ENCODE results near the gene FRMD1.

Gene FRMD1

GRCh38 chr6:168037856-168038255 is 41.2 kb downstream of the FRMD1 start:
- TF ChIP-seq ZNF155 (tag by site-specific recombination; IDR thresholded peaks at IDR 0.05), result no peak
- no peak for TF ChIP-seq ZNF555 (tag by site-specific recombination; conservative IDR thresholded peaks at IDR 0.05)
- 0 out of 2 replicates have a peak, but pooled peaks have one; percentile 18 for TF ChIP-seq ZNF18 (tag by site-specific recombination; IDR thresholded peaks at IDR 0.05)
- CTCF ChIA-PET, result interaction anchor here (0.6 to 1.3 kb wide), 2 partner anchors 23 to 67 kb away, joined by 3 to 4 read pairs; no protein-coding TSS in a partner anchor

GRCh38 chr6:168037242-168037641 is 41.8 kb downstream of the FRMD1 start:
- peaks cover 2% of the 10 kb centered on the region; the same call in 1 of the 2 replicates for H3K4me1 ChIP-seq (ENCODE audit: control insufficient read depth, insufficient read depth, low read length)
- POLR2A ChIA-PET, result no interaction called here
- H3K27ac ChIP-seq (ENCODE audit: extremely low read depth, low read depth, low read length), result no peak overlapping the region
- no peak overlapping the region for H3K4me3 ChIP-seq (ENCODE audit: low read depth, low read length)
- TF ChIP-seq ZNF23 (tag by site-specific recombination; IDR thresholded peaks at IDR 0.05; ENCODE audit: borderline replicate concordance), result no peak
- TF ChIP-seq ZNF341 (tag by site-specific recombination; IDR thresholded peaks at IDR 0.05; ENCODE audit: low read depth), result peak; percentile 38; the same call in 1 of the 2 replicates
- no peak for TF ChIP-seq KLF1 (tag by site-specific recombination; IDR thresholded peaks at IDR 0.05)
- no peak for TF ChIP-seq ZNF221 (tag by site-specific recombination; IDR thresholded peaks at IDR 0.05; ENCODE audit: borderline replicate concordance)
- CTCF ChIA-PET, result interaction anchor here (0.6 to 1.3 kb wide), 3 partner anchors 23 to 67 kb away, joined by 3 to 4 read pairs (median 3); no protein-coding TSS in a partner anchor
- H3K9me3 ChIP-seq (ENCODE audit: control insufficient read depth, insufficient read depth, low read depth, low read length), result no peaks in the 10 kb centered on the region
- H3K36me3 ChIP-seq (ENCODE audit: control insufficient read depth in 2 of 2, insufficient read depth in 1 of 2, low read length in 2 of 2), result peaks cover 0 to 3% of the 10 kb centered on the region in 2 experiments; a peak in 1 of 3 replicates

More at GRCh38 chr6:168037856-168038255, 41.2 kb downstream of the FRMD1 start:
- Histone ChIP-seq H3K27ac (ENCODE audit: extremely low read depth, low read depth, low read length) (no peak overlapping the region), H3K4me1 (ENCODE audit: control insufficient read depth, insufficient read depth, low read length) (peaks cover 2% of the 10 kb centered on the region; the same call in 1 of the 2 replicates), H3K9me3 (ENCODE audit: control insufficient read depth, insufficient read depth, low read depth, low read length) (no peaks in the 10 kb centered on the region), H3K4me3 (ENCODE audit: low read depth, low read length) (no peak overlapping the region), H3K36me3 (ENCODE audit: control insufficient read depth in 2 of 2, insufficient read depth in 1 of 2, low read length in 2 of 2) (peaks cover 0 to 3% of the 10 kb centered on the region in 2 experiments; a peak in 1 of 3 replicates)
- POLR2A ChIA-PET, result no interaction called here

DNA sequence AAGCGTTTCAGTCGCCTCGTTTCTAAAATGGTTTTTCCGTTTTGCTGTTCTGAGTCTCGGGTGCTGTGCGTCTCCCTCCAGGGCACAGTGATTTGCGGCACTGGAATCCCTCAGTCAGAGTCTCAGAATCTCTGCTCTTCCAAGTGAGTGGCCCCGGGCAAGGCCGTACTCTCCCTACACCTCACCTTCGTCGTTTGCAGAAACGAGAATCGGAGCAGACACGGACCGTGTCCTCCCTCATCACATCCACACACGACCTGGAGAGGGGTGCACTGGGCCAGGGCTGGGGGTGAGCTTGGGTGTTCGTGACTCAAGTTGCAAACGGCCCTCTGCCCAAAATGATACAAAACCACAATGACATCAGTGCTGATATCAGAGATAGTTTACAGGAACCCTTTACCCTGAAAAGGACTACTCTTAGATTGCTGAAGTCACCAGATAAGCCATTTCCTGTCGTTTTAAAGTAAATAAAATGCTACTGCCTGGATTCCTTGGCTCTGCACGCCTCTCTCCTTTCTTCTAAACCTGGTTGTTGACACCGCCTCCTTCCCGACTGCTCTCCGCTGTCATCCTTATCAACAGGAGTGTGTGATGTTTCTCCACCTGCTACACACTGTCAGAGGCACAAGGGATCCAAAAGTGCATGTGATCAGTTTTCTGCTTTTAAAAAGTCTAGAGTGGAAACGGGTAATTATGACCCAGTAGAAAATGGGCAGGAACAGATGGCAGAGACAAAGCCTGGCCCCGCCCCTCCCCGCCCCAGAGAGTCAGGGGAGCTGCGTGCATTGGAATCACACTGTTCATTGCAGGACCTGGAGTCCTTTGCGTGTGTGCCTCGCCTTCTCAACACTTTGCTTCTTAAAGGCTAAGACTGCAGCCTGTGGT is 43.1 kb downstream of the FRMD1 start:
- H3K27ac ChIP-seq (ENCODE audit: extremely low read depth, low read depth, low read length), result peak overlapping the region; percentile 77
- ChIA-PET POLR2A (interaction anchor here (0.6 to 1.2 kb wide), 4 partner anchors 12 to 212 kb away, joined by 3 to 11 read pairs (median 4); no protein-coding TSS in a partner anchor), CTCF (no interaction called here)
- peak overlapping the region; percentile 34 for H3K4me3 ChIP-seq (ENCODE audit: low read depth, low read length)
- H3K36me3 ChIP-seq (ENCODE audit: control insufficient read depth in 2 of 2, insufficient read depth in 1 of 2, low read length in 2 of 2), result peaks cover 0 to 3% of the 10 kb centered on the region in 2 experiments; a peak in 1 of 3 replicates
- peaks cover 3% of the 10 kb centered on the region for H3K4me1 ChIP-seq (ENCODE audit: control insufficient read depth, insufficient read depth, low read length)
- no peaks in the 10 kb centered on the region for H3K9me3 ChIP-seq (ENCODE audit: control insufficient read depth, insufficient read depth, low read depth, low read length)
- TF ChIP-seq ZNF10 (tag by site-specific recombination; IDR thresholded peaks at IDR 0.05) (peak; percentile 7; the same call in 1 of the 2 replicates), ZNF335 (tag by site-specific recombination; conservative IDR thresholded peaks at IDR 0.05) (peak; percentile 73; the same call in 1 of the 2 replicates), ZNF280D (tag by site-specific recombination; IDR thresholded peaks at IDR 0.05) (no peak), OSR2 (tag by site-specific recombination; IDR thresholded peaks at IDR 0.05) (peak; percentile 82), KLF9 (tag by site-specific recombination; IDR thresholded peaks at IDR 0.05; ENCODE audit: low read depth) (peak; percentile 62), ZIC2 (tag by site-specific recombination; IDR thresholded peaks at IDR 0.05) (no peak), ZNF175 (tag by site-specific recombination; IDR thresholded peaks at IDR 0.05) (no peak), SETDB1 (IDR thresholded peaks at IDR 0.05; ENCODE audit: insufficient read length, low read length) (no peak)
- TF ChIP-seq, protein P1, sequence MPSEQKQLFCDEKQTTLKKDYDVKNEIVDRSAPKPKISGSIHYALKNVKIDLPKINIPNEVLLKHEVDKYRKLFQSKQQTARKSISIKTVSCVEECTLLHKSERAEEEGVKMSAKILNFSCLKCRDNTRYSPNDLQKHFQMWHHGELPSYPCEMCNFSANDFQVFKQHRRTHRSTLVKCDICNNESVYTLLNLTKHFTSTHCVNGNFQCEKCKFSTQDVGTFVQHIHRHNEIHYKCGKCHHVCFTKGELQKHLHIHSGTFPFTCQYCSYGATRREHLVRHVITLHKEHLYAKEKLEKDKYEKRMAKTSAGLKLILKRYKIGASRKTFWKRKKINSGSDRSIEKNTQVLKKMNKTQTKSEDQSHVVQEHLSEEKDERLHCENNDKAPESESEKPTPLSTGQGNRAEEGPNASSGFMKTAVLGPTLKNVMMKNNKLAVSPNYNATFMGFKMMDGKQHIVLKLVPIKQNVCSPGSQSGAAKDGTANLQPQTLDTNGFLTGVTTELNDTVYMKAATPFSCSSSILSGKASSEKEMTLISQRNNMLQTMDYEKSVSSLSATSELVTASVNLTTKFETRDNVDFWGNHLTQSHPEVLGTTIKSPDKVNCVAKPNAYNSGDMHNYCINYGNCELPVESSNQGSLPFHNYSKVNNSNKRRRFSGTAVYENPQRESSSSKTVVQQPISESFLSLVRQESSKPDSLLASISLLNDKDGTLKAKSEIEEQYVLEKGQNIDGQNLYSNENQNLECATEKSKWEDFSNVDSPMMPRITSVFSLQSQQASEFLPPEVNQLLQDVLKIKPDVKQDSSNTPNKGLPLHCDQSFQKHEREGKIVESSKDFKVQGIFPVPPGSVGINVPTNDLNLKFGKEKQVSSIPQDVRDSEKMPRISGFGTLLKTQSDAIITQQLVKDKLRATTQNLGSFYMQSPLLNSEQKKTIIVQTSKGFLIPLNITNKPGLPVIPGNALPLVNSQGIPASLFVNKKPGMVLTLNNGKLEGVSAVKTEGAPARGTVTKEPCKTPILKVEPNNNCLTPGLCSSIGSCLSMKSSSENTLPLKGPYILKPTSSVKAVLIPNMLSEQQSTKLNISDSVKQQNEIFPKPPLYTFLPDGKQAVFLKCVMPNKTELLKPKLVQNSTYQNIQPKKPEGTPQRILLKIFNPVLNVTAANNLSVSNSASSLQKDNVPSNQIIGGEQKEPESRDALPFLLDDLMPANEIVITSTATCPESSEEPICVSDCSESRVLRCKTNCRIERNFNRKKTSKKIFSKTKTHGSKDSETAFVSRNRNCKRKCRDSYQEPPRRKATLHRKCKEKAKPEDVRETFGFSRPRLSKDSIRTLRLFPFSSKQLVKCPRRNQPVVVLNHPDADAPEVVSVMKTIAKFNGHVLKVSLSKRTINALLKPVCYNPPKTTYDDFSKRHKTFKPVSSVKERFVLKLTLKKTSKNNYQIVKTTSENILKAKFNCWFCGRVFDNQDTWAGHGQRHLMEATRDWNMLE (tag by site-specific recombination; conservative IDR thresholded peaks at IDR 0.05; ENCODE audit: low read depth), result peak; percentile 19; the same call in 1 of the 2 replicates
